Panc1 (cell line): Measurements from ENCODE around the gene UGT1A7. TPM values are rescaled to one million over a fixed set of nuclear protein-coding genes. Genes with fewer than 3 reads are reported as not detected.

ENCODE experiments used
- ATAC-seq: fragments of 200-7000 bp; cut with Tn5 transposase; 2 replicates; pipeline ENCODE4 v1.9.1; 2020; ENCODE audit warnings: mild to moderate bottlenecking, moderate library complexity
- BruUV-seq: library from RNA; stranded (reverse); fragments of 400-500 nt; replicated peaks from 2 replicates; lab custom pipeline; 2021; lab: Mats Ljungman, UMichigan
- CTCF ChIA-PET: fragments of 300-600 bp; sonication (Branson Sonifier 250); formaldehyde crosslinking; loops from one replicate; lab custom pipeline; 2022; ENCODE audit warnings: antibody characterized with exemption; lab: Charles Lee
- POLR2A ChIA-PET: fragments of 300-600 bp; sonication (Branson Sonifier 250); formaldehyde crosslinking; loops from one replicate; lab custom pipeline; 2022; ENCODE audit warnings: antibody characterized with exemption; lab: Charles Lee
- DNase-seq: peaks from one replicate; pipeline ENCODE4 v3.0.0-alpha.2; 2010; ENCODE audit warnings: low read depth, low spot score
- H3K27ac ChIP-seq: 2 replicates; pipeline ENCODE4 v1.5.1; 2011; ENCODE audit warnings: mild to moderate bottlenecking, low read length, inconsistent platforms
- H3K27me3 ChIP-seq: fragments of 200-500 bp; sonication (Bioruptor generic); 2 replicates; pipeline ENCODE4 v1.6.0; 2014; ENCODE audit warnings: low read length, inconsistent platforms; ENCODE audit not compliant: control insufficient read depth, insufficient read depth
- H3K36me3 ChIP-seq: fragments of 200-500 bp; sonication (Bioruptor generic); 2 replicates; pipeline ENCODE4 v1.5.1; 2014; ENCODE audit warnings: inconsistent platforms, mild to moderate bottlenecking, low read length, moderate library complexity; ENCODE audit not compliant: control insufficient read depth, insufficient read depth
- H3K4me1 ChIP-seq: 2 replicates; pipeline ENCODE4 v1.5.1; 2011; ENCODE audit warnings: inconsistent platforms, mild to moderate bottlenecking, low read length, moderate library complexity; ENCODE audit not compliant: control insufficient read depth, insufficient read depth
- H3K4me3 ChIP-seq, 2 experiments: 2 replicates each; pipeline ENCODE4 v1.5.1; 2011 to 2012; ENCODE audit warnings: low read depth in 2 of 2, low read length in 2 of 2, mild to moderate bottlenecking in 2 of 2, inconsistent platforms in 1 of 2, moderate library complexity in 1 of 2
- H3K9me3 ChIP-seq: fragments of 200-500 bp; sonication (Bioruptor generic); 2 replicates; pipeline ENCODE4 v1.5.1; 2014; ENCODE audit warnings: low read depth, mild to moderate bottlenecking, inconsistent platforms, low read length, moderate library complexity; ENCODE audit not compliant: control insufficient read depth, insufficient read depth
- POLR2AphosphoS5 ChIP-seq: IDR thresholded peaks from 2 replicates; pipeline ENCODE4 v1.6.1; 2012; ENCODE audit warnings: mild to moderate bottlenecking, low read depth, low read length, moderate library complexity
- SIN3A ChIP-seq: IDR thresholded peaks from 2 replicates; pipeline ENCODE4 v1.6.1; 2012; ENCODE audit warnings: low read depth, mild to moderate bottlenecking, low read length, moderate library complexity, borderline replicate concordance; ENCODE audit not compliant: insufficient read depth
- TCF7L2 ChIP-seq: IDR thresholded peaks from 2 replicates; pipeline ENCODE4 v1.6.1; 2011; ENCODE audit warnings: mild to moderate bottlenecking, low read depth, low read length, inconsistent platforms
- in situ Hi-C: cut with HindIII; loops from 2 replicates; pipeline ENCODE4 v1.10.0; 2016; ENCODE audit warnings: low sequenced_read_pairs, low pct_unique_long_range_greater_than_20kb
- intact Hi-C: fragments of 100-400 bp; cut with micrococcal nuclease; formaldehyde crosslinking; loops from one replicate; pipeline ENCODE4 v1.10.0; 2022; ENCODE audit not compliant: unreplicated experiment
- total RNA-seq: library from RNA; stranded (reverse); gene quantifications from one replicate; pipeline ENCODE4 v1.2.1, GENCODE V29; 2021; ENCODE audit not compliant: unreplicated experiment
- TF ChIP-seq, protein P1 (sequence below), 2 experiments: IDR thresholded peaks; 2 replicates each; pipeline ENCODE4 v1.6.1; 2011 to 2012; ENCODE audit warnings: low read depth in 2 of 2, control low read depth in 1 of 2, low read length in 1 of 2, mild to moderate bottlenecking in 1 of 2, moderate library complexity in 1 of 2; ENCODE audit not compliant: insufficient read depth in 1 of 2
- TF ChIP-seq, protein P2 (sequence below): fragments of 450-650 bp; IDR thresholded peaks from 2 replicates; pipeline ENCODE4 v1.5.1; 2017; ENCODE audit warnings: mild to moderate bottlenecking

The UGT1A7 gene
- total RNA-seq, 1 experiment from 2014 or later: not detected

DNA sequence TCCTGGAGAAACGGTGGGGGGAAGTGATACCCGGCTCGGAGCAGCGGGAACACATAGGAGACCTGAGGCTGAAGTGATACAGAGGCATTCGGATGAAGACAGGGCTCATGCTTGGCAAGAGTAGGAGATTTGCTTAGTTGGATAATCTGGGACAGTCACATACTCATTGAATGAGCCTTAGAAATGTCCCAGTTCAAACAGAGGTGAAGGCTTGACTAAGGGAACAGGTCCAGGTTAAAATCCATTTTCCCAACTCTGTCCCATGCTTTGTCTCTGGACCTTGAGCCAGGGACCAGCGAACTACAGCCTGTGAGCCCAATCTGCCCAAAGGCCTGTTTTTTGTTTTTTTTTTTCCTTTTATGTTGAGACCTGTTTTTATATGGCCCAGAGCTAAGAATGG is 12.3 kb downstream of the UGT1A7 start:
- no peak overlapping the region for H3K4me3 ChIP-seq
- no peak for DNase-seq
- POLR2A ChIA-PET: no interaction called here
- H3K27me3 ChIP-seq: no peaks in the 10 kb centered on the region
- in situ Hi-C loops (no loop called here), intact Hi-C loops (no loop called here)
- no peaks in the 10 kb centered on the region for H3K36me3 ChIP-seq
- BruUV-seq: no TSS peak
- H3K27ac ChIP-seq: no peak overlapping the region
- TF ChIP-seq, protein P1, sequence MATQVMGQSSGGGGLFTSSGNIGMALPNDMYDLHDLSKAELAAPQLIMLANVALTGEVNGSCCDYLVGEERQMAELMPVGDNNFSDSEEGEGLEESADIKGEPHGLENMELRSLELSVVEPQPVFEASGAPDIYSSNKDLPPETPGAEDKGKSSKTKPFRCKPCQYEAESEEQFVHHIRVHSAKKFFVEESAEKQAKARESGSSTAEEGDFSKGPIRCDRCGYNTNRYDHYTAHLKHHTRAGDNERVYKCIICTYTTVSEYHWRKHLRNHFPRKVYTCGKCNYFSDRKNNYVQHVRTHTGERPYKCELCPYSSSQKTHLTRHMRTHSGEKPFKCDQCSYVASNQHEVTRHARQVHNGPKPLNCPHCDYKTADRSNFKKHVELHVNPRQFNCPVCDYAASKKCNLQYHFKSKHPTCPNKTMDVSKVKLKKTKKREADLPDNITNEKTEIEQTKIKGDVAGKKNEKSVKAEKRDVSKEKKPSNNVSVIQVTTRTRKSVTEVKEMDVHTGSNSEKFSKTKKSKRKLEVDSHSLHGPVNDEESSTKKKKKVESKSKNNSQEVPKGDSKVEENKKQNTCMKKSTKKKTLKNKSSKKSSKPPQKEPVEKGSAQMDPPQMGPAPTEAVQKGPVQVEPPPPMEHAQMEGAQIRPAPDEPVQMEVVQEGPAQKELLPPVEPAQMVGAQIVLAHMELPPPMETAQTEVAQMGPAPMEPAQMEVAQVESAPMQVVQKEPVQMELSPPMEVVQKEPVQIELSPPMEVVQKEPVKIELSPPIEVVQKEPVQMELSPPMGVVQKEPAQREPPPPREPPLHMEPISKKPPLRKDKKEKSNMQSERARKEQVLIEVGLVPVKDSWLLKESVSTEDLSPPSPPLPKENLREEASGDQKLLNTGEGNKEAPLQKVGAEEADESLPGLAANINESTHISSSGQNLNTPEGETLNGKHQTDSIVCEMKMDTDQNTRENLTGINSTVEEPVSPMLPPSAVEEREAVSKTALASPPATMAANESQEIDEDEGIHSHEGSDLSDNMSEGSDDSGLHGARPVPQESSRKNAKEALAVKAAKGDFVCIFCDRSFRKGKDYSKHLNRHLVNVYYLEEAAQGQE (IDR thresholded peaks at IDR 0.05; ENCODE audit: insufficient read depth in 1 of 2, low read depth in 2 of 2, low read length in 1 of 2): no peak
- no peaks in the 10 kb centered on the region for H3K9me3 ChIP-seq
- ATAC-seq: no peak
- CTCF ChIA-PET: no interaction called here
- H3K4me1 ChIP-seq: peaks cover 8% of the 10 kb centered on the region

DNA sequence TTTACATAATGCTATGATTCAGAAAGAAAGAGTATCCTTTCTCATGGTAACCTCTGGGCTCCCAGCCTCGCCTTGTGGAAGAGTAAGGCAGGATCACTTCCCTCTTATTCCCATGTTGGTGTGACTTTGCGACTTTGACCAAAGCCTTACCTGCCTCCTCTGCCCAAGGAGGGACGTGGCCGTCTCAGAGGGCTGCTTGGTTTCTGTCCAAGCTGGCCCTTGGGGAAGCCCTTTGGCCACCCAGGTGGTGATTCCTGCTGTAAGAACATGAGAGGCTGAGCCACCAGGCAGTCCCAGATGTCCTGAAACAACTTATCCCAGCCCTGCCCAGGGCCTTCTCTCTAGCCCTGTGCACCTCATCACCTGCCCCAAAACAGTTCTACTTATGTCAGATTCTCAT is 17.0 kb downstream of the UGT1A7 start:
- Histone ChIP-seq H3K27me3 (no peaks in the 10 kb centered on the region), H3K4me1 (no peaks in the 10 kb centered on the region), H3K36me3 (no peaks in the 10 kb centered on the region), H3K9me3 (no peaks in the 10 kb centered on the region), H3K27ac (no peak overlapping the region; the same call in 1 of the 2 replicates), H3K4me3 (no peak overlapping the region)
- ChIA-PET POLR2A (no interaction called here), CTCF (no interaction called here)
- DNase-seq (no peak), ATAC-seq (no peak)
- in situ Hi-C loops (no loop called here), intact Hi-C loops (no loop called here)
- BruUV-seq: no TSS peak
- no peak for TF ChIP-seq SIN3A

DNA sequence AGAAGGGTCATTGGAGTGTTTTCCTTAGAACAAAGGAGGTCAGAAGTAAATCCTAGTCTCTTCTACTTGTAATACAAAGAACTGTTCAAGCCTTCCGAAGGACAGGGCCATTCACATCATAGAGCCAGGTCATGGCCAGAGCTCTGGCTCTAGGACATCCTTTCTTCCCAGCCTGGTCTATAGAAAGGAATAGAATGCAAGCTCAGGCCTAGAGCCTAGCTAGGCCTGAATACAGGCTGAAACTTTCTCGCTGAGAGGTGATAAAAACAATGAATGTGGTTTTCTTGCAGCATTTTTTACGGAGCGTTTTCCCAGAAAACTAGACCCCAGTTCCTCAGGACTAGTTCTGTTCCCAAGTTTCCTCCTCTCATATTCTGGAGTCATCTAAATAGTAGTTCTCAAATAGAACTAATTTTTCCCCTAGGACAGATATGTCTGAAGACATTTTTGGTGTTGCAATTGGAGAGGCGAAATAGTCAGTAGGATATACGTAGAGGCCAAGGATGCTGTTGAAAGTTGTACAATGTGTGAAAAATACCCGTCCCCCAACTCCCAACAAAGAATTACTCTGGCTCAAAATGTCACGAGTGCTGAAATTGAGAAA is 17.8 kb downstream of the UGT1A7 start:
- Histone ChIP-seq H3K36me3 (no peaks in the 10 kb centered on the region), H3K4me1 (no peaks in the 10 kb centered on the region), H3K27me3 (no peaks in the 10 kb centered on the region), H3K27ac (peak overlapping the region; percentile 53; the same call in 1 of the 2 replicates), H3K4me3 (no peak overlapping the region), H3K9me3 (no peaks in the 10 kb centered on the region)
- no TSS peak for BruUV-seq
- intact Hi-C loops: no loop called here
- ChIA-PET POLR2A (no interaction called here), CTCF (no interaction called here)
- TF ChIP-seq, protein P1 (IDR thresholded peaks at IDR 0.05; ENCODE audit: insufficient read depth in 1 of 2, low read depth in 2 of 2, low read length in 1 of 2): no peak
- no peak for TF ChIP-seq TCF7L2
- TF ChIP-seq SIN3A: no peak
- TF ChIP-seq, protein P2, sequence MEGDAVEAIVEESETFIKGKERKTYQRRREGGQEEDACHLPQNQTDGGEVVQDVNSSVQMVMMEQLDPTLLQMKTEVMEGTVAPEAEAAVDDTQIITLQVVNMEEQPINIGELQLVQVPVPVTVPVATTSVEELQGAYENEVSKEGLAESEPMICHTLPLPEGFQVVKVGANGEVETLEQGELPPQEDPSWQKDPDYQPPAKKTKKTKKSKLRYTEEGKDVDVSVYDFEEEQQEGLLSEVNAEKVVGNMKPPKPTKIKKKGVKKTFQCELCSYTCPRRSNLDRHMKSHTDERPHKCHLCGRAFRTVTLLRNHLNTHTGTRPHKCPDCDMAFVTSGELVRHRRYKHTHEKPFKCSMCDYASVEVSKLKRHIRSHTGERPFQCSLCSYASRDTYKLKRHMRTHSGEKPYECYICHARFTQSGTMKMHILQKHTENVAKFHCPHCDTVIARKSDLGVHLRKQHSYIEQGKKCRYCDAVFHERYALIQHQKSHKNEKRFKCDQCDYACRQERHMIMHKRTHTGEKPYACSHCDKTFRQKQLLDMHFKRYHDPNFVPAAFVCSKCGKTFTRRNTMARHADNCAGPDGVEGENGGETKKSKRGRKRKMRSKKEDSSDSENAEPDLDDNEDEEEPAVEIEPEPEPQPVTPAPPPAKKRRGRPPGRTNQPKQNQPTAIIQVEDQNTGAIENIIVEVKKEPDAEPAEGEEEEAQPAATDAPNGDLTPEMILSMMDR: no peak
- TF ChIP-seq POLR2AphosphoS5: no peak
- DNase-seq: no peak
- no peak for ATAC-seq
- in situ Hi-C loops: no loop called here
